GM10266 (cell line): ENCODE data around the gene ADORA2B.

Experiments
- DNase-seq: peaks from one replicate; pipeline ENCODE4 v3.0.0; 2012; ENCODE audit errors: extremely low spot score
- CTCF ChIP-seq: IDR thresholded peaks from 2 replicates; pipeline ENCODE4 v1.5.1; 2012; ENCODE audit warnings: mild to moderate bottlenecking, low read depth; ENCODE audit not compliant: control insufficient read depth, insufficient read depth; ENCODE audit errors: missing control alignments

The ADORA2B gene

DNA sequence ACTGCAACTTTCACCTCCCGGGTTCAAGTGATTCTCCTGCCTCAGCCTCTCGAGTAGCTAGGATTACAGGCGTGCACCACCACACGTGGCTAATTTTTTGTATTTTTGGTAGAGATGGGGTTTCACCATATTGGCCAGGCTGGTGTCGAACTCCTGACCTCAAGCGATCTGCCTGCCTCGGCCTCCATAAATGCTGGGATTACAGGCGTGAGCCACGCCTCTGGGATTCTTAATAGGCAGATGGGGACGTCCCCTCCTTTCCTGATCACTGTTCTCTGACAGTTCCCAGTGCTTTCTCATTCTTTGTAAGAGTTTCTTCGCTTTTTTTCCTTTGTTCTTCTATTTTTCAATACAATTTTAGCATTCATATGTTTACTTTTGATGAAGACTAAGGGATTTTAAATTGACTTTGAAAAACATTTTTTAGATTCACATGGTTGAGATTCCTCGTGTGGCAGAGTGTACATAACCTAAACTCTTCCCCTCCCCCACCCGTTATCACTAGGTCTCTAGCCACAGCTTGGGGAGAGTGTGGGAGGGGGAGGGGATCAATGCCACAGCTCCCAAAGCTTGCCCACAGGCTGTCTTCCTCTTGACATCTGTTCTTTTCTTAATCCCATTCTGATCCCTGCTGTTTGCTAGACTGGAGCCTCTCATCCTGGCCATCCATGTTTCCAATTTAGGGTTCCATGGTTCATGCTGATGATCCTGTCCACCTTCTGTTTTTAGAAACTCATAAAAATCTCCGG, 11.0 kb downstream of the ADORA2B start:
- DNase-seq: no peak
- TF ChIP-seq CTCF: no peak

DNA sequence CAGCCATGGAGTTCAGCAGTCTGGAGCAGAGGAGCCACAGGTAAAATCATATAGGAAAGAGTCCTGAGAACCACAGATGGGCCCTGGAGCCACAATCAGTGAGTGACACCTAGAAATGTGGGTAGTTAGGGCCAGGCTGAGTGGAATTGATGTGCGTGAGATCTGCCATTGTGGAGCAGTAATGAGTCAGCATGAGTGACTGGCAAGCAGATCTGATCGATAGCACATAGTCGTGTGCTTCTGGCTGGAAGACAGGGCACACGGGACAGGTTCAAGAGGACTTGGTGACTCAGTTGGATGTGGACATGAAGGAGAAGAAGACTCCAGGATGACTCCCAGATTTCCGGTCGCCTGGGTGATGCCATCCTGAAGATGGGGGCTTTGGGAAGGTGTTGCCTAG, 12.3 kb downstream of the ADORA2B start:
- no peak for TF ChIP-seq CTCF
- DNase-seq: no peak

DNA sequence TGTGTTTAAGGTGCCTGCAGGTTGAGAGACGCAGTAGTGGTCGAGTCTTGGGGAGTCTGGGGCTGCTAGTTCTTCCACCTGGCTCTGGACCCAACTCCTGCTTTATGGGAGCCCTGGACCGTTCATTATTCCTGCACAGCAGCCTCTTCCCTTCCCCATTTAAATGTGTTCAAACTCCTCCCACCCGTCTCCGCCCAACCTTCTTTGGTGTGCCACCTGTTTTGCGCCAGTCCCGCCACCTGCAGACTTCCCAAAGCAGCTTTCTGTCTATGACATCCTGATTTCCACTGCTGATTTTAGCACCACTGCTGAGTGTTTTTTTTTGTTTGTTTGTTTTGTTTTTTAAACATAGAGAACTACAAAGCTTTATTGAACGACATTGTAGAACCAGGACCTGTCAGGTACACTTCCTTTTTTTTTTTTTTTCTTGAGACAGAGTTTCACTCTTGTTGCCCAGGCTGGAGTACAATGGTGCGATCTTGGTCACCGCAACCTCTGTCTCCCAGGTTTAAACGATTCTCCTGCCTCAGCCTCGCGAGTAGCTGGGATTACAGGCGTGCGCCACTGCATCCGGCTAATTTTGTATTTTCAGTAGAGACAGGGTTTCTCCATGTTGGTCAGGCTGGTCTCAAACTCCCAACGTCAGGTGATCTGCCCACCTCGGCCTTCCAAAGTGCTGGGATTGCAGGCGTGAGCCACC, 12.8 kb downstream of the ADORA2B start:
- no peak for TF ChIP-seq CTCF
- DNase-seq: no peak

DNA sequence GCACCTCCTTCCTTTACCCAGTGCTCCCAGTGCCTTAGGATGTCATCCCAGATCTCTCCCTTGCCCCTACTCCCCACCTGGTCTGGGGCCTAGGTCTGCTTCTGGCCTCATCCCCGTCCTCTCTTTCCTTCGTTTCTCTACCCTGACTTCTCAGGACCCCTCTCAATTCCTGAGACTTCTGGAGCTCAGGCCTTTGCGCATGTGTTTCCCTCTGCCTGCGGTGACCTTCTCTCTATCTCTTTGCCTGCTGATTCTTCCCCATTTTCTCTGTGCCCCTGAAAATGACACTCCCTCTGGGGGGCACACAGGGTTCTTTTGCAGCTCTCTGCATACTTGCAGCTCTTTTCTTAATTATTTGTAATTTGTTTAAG, 13.5 kb downstream of the ADORA2B start:
- no peak for TF ChIP-seq CTCF
- DNase-seq: no peak

DNA sequence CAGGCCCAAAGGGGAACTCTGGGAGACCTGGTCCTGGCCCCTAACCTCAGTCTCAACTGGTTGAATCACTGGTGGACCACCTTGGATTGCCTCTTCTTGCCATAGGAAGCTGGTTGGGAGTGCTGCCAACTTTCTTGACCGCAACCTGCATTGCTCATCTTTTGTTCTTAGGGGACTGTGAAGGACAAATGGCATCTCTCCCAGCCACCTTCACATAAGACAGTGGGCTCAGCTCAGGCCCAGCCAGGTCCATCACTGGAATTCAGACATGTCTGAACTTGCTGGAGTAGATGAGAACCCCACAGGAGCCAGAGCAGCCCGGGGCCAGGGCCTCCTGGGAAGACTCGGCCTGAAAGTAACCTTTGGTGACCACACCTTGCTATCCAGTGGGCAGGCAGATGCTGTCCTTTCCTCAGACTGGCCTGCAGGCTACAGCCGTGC, 18.8 kb downstream of the ADORA2B start:
- DNase-seq: no peak
- TF ChIP-seq CTCF: no peak

DNA sequence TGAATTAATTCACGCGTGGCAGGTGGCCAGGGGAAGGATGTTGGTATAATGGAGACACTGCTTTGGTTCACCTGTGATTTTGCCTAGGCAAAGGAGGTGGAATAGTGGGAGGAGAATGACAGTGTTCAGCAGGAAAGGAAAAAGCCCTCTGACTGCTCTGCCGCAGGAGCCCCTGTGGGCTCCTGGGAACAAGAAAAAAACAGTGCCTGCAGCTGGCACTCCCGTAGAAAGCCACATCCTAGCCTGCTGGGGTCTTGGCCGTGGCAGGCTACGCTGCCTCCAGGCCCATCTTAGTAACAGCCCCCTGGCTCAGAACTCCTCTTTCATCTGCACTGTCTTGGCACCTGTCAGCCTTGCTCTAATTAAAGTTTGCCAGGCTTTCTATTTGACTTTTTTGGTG, 20.6 kb downstream of the ADORA2B start:
- TF ChIP-seq CTCF: no peak
- no peak for DNase-seq
